ENCODE results near the gene IKZF1. TPM values are rescaled to one million over a fixed set of nuclear protein-coding genes. Genes with fewer than 3 reads are reported as not detected.

IKZF1 gene
- total RNA-seq, 2 donors from 2014 or later: 208 to 327 TPM

DNA sequence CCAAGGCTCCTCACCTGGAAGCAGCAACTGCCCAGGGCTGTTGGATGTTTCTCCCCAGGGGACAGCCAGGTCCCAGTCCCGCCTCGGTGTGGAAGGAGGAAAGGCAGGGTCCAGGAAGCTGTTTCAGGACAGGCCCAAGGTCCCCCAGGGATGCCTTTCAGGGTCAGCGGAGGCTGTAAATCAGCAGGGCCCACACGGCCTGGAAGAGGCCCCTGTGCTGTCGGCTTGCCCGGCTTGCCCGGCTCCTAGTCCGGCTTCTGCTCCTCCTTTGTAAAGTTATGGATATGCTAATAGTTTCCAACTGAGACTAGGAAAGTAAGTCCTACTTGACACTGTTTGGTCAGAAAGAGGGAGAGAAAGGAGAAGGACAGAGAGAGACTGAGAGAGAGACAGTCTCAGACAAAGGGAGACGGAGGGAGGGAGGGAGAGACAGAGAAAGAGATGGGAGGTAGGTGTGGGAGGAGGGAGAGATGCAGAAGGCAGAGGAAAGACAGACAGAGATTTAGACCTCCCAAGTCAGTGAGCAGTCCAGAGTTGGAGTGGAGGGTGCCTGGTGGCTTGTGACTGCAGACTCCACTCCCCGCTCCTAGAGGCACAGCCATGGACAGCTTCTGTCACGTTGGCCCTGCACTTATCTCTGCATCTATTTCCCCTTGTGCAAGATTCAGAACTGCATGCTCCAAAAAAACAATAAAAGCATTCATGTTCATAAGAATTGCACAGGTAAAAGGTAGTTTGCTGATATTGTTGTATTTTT, 10.5 kb downstream of the IKZF1 start:
- peak overlapping the region; percentile 88 to 93 for H3K27ac Mint-ChIP-seq
- H3K36me3 Mint-ChIP-seq: peaks cover 77 to 87% of the 10 kb centered on the region in 2 donors
- DNase-seq (ENCODE audit: low spot score in 2 of 2) (no peak), ATAC-seq (no peak)
- H3K9me3 Mint-ChIP-seq: peaks cover 0 to 4% of the 10 kb centered on the region in 2 donors

DNA sequence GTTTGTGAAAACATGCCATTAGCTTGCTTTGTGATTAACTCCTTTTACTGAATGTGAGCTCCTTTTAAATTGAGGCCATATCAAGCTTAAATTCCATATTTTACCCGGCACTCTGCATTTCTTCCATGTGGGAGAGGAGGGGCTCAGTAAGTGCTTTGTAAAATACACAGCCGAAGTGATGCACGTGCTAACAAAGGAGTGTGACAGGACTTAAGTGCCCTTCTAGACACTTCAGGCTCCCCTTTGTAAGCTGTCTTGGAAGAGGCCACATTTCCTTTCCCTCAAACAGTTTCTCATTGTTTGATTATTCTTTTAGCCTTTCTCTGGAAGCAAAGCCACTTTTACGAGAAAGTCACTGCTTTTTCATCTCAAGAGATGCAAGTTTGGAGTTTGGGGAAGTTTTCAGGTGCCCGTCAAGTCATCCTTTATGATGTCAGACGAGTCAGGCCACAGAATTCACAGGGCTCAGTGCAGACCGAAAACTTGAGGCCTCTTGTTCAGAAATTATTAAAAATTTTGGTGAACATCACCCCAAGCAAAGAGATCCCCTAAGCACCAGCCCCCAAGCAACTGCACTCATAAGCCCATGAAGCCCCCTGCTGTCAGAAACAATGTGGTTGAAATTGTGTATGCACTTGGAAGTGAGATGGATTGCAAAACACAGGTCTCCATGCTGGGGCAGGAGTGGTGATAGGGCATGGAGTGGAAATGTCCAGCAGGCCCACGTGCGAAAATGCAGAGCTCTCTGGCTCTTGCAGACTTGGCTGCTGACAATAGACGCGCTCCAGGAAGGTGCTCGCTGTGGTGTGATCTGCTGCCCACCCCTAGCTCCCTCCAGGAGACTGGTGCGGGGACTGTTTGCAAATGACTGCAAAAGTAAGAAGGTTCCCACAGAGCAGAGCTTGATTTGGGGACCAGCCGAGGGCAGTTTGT, 11.5 kb downstream of the IKZF1 start:
- ATAC-seq (peak in 1 of 2 donors; percentile 17), DNase-seq (ENCODE audit: low spot score in 2 of 2) (no peak)
- peaks cover 0 to 4% of the 10 kb centered on the region in 2 donors for H3K9me3 Mint-ChIP-seq
- peaks cover 77 to 87% of the 10 kb centered on the region in 2 donors for H3K36me3 Mint-ChIP-seq
- H3K27ac Mint-ChIP-seq: peak overlapping the region; percentile 93

DNA sequence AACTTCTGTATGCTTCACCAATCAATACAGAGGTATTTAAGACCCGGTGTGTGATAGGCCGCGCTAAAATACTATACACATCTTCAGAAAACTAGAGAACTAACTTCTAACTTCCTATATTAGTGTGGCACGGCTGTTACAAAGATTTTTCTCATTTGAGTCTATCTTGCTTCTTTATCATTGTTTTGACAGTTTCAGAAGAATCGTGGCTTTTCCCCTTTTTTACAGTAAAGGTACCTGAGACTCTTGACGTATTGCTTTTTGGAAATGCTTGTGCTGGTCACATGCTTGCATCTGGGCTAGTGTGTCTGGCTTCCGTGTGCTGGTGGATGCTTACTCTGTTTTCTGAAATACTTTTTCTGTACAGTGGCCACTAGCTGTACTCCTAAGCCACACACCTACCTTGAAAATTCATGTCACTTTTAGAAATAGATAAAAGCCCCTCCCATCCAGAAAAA, 12.7 kb downstream of the IKZF1 start:
- Mint-ChIP-seq H3K9me3 (peaks cover 0 to 4% of the 10 kb centered on the region in 2 donors), H3K36me3 (peaks cover 76 to 86% of the 10 kb centered on the region in 2 donors), H3K27ac (peak overlapping the region; percentile 93)
- DNase-seq (ENCODE audit: low spot score in 2 of 2) (no peak), ATAC-seq (peak; percentile 76 to 87)

DNA sequence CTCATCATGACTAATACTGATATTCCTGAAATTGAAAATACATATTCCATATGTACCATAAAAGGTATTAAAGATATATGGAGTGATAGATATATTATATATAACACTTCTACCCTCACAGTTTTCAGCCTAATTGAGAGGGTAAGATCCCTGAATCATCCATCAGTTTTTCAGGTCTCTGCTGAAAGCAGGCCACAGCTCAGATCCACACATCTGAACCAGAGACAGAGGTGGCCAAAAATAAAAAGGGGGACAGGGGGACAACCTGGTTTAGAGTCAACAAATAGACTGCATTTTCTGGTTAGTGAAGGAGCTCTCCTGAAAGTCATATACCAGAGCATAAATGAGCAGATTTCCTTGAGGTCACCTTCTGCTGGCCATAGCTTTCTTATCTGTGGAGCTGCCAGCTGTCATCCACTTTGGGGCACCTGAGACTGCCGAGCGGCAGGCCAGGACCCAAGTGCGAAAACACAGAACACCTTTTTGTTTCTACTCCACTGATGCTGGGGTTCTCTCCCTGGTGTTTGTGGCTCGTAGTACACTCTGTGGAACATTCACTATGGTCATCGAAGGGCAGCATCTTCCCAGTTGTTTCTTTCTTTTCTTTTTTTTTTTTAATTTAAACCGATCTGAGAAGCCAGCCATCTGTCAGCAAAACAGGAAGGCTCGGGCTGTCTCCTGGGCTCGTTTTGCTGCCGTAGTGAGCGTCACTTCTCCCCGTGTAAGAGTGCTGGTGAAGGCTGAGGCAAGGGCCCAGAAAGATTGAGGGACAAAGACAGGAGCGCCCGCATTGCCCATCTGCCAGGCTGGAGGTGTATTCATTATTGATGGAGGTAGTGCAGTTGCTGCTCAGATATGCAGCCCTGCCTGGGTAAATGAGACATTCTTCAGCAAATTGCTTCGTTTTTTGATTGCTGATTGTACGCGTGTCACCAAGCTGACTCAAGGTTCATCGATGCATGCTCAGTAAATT, 13.5 kb downstream of the IKZF1 start:
- DNase-seq (ENCODE audit: low spot score in 2 of 2): no peak
- Mint-ChIP-seq H3K36me3 (peaks cover 69 to 82% of the 10 kb centered on the region in 2 donors), H3K9me3 (peaks cover 0 to 4% of the 10 kb centered on the region in 2 donors), H3K27ac (peak overlapping the region; percentile 93)
- peak; percentile 44 to 58 for ATAC-seq

DNA sequence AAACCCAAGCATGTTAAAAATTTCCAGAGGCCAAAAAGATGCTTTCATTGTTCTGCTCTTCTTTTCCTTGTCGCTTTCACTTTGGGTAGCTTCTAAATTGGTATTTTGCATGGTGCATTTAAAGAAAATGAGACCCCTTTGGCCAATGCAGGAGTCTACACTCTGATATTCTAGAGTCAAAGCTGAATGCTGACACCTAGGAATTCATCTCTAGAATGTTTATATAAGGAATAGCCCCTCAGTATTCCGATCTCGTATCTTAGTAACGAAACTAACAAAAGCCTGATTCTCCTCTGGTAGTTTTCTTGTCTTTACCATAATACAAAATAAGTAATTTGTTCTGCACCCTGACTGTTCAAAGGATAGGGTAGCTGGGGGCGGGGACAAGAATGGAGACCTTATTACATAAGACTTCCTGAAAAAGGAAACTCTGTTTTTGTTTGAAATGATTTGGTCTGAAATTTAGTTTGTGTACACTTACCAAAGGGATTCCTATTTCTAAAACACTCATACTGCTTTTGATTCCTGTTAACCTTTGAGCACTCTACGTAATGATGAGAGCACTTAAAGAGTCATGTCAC, 17.1 kb downstream of the IKZF1 start:
- no peaks in the 10 kb centered on the region for H3K9me3 Mint-ChIP-seq
- ATAC-seq (peak in 1 of 2 donors; percentile 7), DNase-seq (ENCODE audit: low spot score in 2 of 2) (no peak)

DNA sequence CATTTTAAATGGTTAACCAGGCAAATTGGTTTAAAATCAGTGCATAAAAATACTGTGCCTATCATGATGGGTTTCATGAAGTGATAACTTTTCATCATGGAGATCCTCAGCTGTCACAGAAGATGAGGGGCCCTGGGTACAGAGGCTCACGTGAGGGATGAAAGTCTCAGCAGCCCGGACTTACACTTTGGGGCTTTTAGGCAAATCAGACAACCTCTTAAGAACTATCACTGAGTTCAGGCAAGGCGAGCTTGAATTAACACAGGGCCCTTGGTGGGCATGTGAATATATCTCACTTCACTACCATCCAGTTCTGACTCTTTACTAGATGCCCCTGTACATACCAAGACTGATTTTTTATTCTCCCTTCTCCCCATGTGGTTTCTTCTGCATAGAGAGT, 19.6 kb downstream of the IKZF1 start:
- Mint-ChIP-seq H3K27ac (peak overlapping the region; percentile 19 to 31), H3K36me3 (peaks cover 59 to 86% of the 10 kb centered on the region in 2 donors), H3K9me3 (no peaks in the 10 kb centered on the region)
- DNase-seq (ENCODE audit: low spot score in 2 of 2): no peak
- no peak for ATAC-seq

More for the DNA sequence above, 17.1 kb downstream of the IKZF1 start:
- peak overlapping the region; percentile 90 to 93 for H3K27ac Mint-ChIP-seq
- peaks cover 60 to 80% of the 10 kb centered on the region in 2 donors for H3K36me3 Mint-ChIP-seq

DNA sequence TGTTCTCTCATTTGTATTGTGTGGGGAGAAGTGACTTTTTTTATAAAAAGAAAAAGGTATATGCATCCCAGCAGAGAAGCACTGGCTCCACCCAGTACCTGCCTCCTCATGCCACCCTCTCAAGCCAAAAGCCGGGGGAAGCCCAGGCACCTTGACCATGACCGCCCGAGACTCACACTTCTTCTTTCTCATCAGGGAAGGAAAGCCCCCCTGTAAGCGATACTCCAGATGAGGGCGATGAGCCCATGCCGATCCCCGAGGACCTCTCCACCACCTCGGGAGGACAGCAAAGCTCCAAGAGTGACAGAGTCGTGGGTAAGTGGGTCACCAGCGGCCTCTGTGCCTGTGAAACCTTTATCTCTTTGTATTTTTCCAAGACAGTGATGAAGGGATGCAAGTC, 22.9 kb downstream of the IKZF1 start:
- H3K27ac Mint-ChIP-seq: peak overlapping the region in 1 of 2 donors; percentile 41
- no peaks in the 10 kb centered on the region for H3K9me3 Mint-ChIP-seq
- H3K36me3 Mint-ChIP-seq: peaks cover 44 to 78% of the 10 kb centered on the region in 2 donors
- no peak for ATAC-seq
- DNase-seq (ENCODE audit: low spot score in 2 of 2): no peak

DNA sequence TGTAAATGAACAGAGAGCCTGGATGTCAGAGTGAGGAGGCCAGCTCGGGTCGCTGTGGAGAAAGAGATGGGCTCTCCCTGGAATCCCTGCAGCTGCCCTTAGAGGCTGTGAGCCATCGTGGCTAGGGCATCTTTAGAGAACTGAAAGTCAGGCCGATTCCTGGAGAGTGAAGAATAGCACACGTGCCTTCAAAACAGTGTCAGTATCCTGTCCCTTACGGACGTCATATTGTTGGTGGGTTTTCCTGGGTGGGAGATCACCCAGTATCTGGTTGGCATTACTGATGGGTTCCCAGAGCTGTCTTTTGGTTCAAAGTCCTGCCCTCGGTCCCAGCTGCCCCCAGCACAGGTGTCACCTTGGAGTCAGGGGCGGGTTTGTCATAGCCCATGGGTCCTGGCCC, 25.3 kb downstream of the IKZF1 start:
- peaks cover 32 to 59% of the 10 kb centered on the region in 2 donors for H3K36me3 Mint-ChIP-seq
- no peaks in the 10 kb centered on the region for H3K9me3 Mint-ChIP-seq
- H3K27ac Mint-ChIP-seq: peak overlapping the region; percentile 72 to 92
- ATAC-seq (peak in 1 of 2 donors; percentile 9), DNase-seq (ENCODE audit: low spot score in 2 of 2) (no peak)

DNA sequence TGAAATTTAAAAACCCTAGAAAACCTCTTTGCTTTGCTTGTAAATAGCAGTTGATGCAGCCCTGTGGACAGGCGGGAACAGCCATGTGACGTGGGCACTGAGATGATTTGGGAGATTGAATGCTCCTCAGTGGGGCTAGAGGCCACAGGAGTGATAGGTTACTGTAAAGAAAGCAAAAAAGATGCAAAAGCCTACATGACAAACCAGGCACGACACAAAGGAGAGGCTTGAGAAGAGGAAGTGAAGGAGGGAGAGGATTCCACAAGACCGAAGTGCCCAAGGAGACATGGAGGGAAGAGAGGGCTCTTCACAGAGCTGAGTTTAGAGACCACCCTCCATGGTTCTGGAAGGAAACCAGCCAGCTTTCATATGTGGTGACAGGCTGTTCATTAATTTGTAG, 25.7 kb downstream of the IKZF1 start:
- peak overlapping the region; percentile 92 for H3K27ac Mint-ChIP-seq
- ATAC-seq (no peak), DNase-seq (ENCODE audit: low spot score in 2 of 2) (no peak)
- H3K36me3 Mint-ChIP-seq: peaks cover 30 to 55% of the 10 kb centered on the region in 2 donors
- no peaks in the 10 kb centered on the region for H3K9me3 Mint-ChIP-seq

DNA sequence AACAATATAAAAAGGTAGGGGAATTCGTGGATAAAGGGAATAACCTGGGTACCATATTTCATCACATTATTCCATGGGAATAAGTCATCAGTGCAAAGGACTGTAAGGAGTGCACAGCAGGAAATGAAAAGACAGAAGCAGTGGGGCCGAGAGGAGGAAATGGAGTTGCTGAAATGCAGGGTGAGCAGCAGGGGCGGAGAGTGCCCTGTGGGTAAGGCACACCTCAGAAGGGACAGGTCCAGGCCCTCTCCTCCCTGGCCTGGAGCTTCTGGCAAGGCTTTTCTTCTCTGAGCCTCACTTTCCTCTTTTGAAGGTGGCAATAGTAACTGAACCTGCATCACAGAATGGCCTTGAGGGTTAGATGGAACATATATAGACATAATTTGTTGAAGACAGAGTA, 26.2 kb downstream of the IKZF1 start:
- ATAC-seq (peak in 1 of 2 donors; percentile 13), DNase-seq (ENCODE audit: low spot score in 2 of 2) (no peak)

DNA sequence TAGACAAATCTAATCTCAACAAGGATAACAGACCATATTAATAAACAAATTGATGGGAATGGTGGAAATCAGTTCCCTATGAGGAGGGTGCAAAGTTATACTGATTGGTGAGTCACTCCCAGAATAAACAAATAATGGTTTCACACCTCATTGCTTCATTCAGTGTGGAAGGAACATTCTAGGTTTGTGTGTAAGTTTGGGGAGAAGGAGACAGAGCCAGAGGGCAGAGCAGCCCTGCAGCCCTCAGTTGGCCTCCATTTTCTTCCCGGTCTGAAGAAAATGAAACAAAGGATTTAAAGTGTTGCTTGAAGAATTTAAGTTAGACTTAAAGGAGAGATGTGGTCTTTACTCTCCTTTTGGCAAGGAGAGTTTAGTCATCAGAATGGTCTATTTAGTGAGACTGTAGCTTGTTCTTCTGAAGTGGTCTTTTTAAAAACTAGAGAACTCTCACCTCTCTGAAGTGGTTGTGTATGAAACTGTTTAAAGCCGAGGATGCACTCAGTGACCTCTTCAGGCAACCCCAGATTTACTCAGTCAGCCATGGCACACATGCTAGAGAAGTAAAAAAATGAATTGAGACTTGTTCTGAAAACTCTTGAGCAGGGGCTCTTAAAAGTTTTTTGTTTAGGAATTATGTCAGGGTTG, 27.2 kb downstream of the IKZF1 start:
- H3K9me3 Mint-ChIP-seq: no peaks in the 10 kb centered on the region
- no peak for DNase-seq (ENCODE audit: low spot score in 2 of 2)
- peak overlapping the region; percentile 92 for H3K27ac Mint-ChIP-seq
- peaks cover 20 to 49% of the 10 kb centered on the region in 2 donors for H3K36me3 Mint-ChIP-seq
- peak; percentile 83 to 88 for ATAC-seq

More for the DNA sequence above, 26.2 kb downstream of the IKZF1 start:
- Mint-ChIP-seq H3K36me3 (peaks cover 30 to 52% of the 10 kb centered on the region in 2 donors), H3K27ac (peak overlapping the region; percentile 92), H3K9me3 (no peaks in the 10 kb centered on the region)

DNA sequence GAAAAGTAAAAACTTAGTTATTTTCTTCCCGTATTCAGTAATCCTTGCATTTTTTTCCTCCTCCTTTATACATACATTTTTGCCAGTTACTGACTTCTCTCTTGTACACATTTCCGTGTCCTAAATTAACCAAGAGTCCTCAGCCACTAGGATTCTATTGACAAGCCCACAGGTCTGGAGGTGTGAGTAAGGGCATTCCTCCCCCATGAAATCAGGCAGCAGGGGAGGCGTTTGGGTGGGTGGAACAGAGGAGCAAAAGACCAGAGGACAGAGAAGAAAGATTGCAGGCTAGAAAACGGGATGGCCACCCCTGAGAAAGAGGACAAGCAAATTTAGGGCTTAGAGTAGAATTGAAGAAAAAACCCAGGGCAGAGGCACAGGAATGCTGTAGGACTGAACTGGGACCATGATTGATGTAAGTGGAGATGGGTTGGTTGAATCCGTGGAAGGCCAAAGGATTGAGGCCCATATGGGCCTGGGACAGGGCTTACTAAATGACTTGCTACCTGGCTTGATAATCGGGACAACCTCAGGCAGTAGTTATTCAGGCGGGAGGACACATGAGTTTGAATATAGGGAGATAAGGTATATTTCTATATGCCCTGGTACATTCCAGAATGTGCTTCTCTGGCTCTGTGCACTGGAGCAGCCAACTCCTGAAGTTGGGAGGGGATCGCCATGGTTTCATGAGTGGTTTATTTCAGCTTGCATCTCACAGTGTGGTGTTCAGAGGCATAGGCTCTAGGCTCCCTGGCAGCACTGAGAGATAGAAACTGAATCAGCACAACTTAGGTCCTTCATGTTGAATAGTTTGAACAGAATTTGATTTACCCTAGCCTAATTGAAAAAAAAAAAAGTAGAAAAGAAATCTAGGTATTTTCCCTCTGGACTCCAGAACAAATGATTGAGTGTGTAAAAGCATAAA, 28.0 kb downstream of the IKZF1 start:
- Mint-ChIP-seq H3K9me3 (no peaks in the 10 kb centered on the region), H3K36me3 (peaks cover 17 to 49% of the 10 kb centered on the region in 2 donors), H3K27ac (peak overlapping the region; percentile 92)
- no peak for ATAC-seq
- no peak for DNase-seq (ENCODE audit: low spot score in 2 of 2)

DNA sequence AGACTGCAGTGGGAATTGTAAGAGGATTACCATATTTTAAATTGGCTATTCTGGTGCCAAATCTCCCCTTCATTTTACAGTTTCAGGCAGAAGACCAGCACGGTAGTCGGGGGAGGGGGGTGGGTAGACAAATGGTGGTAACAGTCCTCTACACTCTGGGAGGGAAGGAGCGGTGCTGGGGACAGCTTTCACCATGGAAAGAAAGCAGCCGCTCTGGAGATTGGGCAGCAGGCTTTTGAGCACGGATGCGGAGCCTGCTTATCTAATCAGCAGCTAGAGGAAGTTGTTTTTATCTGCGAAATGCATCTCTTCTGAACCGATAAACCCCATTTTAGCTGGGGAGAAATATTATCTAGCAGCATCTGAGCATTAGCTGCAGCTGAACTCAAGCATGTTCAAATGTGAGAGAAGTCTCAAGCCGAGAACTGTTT, 28.7 kb downstream of the IKZF1 start:
- Mint-ChIP-seq H3K9me3 (no peaks in the 10 kb centered on the region), H3K36me3 (peaks cover 10 to 49% of the 10 kb centered on the region in 2 donors), H3K27ac (peak overlapping the region in 1 of 2 donors; percentile 9)
- ATAC-seq (no peak), DNase-seq (ENCODE audit: low spot score in 2 of 2) (no peak)

DNA sequence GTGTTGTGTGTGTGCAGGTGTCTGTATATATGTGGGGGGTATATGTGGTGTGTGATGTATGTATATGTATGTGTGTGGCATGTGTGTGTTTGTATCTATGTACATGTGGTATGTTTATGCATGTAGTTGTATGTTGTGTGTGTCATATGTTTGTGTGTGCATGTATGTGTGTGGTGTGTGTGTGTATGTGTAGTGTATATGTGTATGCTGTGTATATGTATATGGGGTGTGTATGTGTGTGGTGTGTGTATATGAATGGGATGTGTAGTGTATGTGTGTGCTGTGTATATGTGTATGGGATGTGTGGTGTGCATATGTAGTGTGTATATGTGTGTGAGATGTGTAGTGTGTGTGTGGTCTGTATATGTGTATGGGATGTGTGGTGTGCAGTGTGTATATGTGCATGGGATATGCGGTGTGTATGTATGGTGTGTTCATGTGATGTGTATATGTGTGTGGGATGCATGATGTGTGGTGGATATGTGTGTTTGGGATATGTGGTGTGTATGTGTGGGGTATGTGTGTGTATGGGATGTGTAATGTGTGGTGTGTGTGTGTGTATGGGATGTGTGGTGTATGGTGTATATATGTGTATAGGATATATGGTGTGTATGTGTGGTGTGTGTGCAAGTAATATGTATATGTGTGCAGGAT, 30.0 kb downstream of the IKZF1 start:
- Mint-ChIP-seq H3K27ac (no peak overlapping the region), H3K9me3 (no peaks in the 10 kb centered on the region), H3K36me3 (peaks cover 8 to 56% of the 10 kb centered on the region in 2 donors)
- no peak for DNase-seq (ENCODE audit: low spot score in 2 of 2)
- no peak for ATAC-seq

Data from activated naive CD4-positive, alpha-beta T cell treated with anti-CD3 and anti-CD28 coated beads, Interleukin-2, amount 50 U/mL, for 72 hours (primary cell).